ENCODE measurements around the gene IFITM5. TPM values are rescaled to one million over a fixed set of nuclear protein-coding genes. Genes with fewer than 3 reads are reported as not detected.

The IFITM5 gene
- total RNA-seq, 4 donors from 2014 or later: not detected

DNA sequence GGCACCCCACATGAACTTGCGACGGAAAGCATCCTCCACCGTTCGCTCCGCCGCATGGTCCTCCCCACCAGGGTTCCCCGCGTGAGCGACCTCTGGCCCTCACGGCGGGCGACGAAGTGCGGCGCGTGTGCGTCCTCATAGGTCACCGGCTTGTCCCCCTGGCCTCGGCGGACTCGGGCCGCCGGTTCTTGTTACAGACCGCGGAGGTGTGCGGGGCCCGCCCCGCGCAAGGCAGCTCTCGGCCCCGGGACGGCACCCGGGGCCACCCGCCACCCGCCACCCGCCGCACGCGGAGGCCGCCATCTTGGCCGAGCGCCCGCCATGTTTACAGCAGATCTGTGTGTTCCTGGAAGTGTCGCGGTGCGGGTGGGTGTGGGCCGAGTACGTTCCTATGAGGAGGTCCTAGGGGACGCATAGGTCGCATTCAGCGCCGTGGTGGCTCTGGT lies 4.8 kb upstream of the IFITM5 start:
- no peak for TF ChIP-seq POLR2A (IDR thresholded peaks at IDR 0.05)
- TF ChIP-seq, protein P1, sequence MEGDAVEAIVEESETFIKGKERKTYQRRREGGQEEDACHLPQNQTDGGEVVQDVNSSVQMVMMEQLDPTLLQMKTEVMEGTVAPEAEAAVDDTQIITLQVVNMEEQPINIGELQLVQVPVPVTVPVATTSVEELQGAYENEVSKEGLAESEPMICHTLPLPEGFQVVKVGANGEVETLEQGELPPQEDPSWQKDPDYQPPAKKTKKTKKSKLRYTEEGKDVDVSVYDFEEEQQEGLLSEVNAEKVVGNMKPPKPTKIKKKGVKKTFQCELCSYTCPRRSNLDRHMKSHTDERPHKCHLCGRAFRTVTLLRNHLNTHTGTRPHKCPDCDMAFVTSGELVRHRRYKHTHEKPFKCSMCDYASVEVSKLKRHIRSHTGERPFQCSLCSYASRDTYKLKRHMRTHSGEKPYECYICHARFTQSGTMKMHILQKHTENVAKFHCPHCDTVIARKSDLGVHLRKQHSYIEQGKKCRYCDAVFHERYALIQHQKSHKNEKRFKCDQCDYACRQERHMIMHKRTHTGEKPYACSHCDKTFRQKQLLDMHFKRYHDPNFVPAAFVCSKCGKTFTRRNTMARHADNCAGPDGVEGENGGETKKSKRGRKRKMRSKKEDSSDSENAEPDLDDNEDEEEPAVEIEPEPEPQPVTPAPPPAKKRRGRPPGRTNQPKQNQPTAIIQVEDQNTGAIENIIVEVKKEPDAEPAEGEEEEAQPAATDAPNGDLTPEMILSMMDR (IDR thresholded peaks at IDR 0.05): no peak

DNA sequence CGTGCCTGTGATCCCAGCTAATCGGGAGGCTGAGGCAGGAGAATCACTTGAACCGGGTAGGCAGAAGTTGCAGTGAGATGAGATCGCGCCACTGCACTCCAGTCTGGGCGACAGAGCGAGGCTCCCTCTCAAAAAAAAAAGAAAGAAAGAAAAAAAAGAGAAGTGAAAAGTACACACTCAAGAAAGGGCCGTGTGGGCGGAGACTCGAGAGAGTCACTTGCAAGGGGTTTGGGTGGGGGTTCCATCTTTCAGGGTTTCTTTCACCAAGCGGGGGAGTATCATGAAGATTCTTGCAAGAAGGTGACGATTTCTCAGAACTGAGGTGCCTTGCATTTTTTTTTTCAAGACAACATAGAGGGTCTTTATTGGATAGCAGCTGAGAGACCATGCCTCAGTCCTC lies 4.0 kb upstream of the IFITM5 start:
- 83% methylated on average over 12 of the region's 12 CpGs for WGBS, 2 donors
- no peak for DNase-seq (ENCODE audit: low spot score in 2 of 2)
- TF ChIP-seq, protein P1 (IDR thresholded peaks at IDR 0.05): no peak
- intact Hi-C loops (cut with DNase I; ENCODE audit: low total_unique reads): loop anchor here (10.0 kb wide), 1 partner anchor 51 kb away; no protein-coding TSS in a partner anchor
- no peak overlapping the region for H3K4me3 ChIP-seq (ENCODE audit: low read depth, poor library complexity, severe bottlenecking)

More for the DNA sequence above, 4.8 kb upstream of the IFITM5 start:
- WGBS, 2 donors: 88 to 91% methylated on average over 49 to 52 of the region's 52 CpGs
- no peak for DNase-seq (ENCODE audit: low spot score in 2 of 2)
- H3K4me3 ChIP-seq (ENCODE audit: low read depth, poor library complexity, severe bottlenecking): no peak overlapping the region
- intact Hi-C loops (cut with DNase I; ENCODE audit: low total_unique reads): loop anchor here (10.0 kb wide), 1 partner anchor 51 kb away; no protein-coding TSS in a partner anchor

DNA sequence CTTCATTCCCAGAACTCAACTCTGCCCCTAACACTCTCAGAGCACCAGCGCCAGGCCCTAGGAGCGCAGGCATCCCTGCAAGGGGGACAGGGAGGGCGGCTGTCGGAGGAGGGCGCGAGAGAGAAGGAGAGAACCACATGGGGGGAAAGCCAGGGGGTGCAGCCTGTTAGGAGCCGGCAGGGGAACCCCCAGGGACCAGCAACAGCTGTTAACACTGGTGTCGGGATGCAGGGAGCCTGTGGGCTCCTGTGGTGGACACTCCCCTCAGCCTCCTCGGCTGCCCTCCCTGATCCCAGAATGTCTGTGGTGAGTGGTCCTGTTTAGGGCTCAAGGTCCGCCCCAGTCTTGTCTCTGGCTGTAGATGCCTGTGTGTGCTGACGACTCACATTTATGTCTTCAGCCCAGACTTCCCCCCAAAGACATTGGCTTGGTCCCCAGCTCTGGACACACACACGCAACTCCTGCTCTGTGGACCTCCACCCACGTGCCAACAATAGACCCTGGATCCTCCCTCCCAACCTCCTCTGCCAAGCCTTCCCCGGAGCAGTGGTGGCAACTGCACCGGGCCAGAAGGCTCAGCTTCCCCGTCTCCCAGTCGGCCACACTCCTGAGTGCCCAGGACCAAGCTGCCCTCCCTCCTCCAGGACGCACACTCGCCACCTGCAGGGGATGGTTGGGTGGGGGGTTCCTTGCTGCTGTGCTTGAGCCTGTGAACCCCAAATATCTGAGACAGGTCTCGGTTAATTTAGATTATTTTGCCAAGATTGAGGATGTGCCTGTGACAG lies 817 bp upstream of the IFITM5 start:
- DNase-seq (ENCODE audit: low spot score in 2 of 2): no peak

DNA sequence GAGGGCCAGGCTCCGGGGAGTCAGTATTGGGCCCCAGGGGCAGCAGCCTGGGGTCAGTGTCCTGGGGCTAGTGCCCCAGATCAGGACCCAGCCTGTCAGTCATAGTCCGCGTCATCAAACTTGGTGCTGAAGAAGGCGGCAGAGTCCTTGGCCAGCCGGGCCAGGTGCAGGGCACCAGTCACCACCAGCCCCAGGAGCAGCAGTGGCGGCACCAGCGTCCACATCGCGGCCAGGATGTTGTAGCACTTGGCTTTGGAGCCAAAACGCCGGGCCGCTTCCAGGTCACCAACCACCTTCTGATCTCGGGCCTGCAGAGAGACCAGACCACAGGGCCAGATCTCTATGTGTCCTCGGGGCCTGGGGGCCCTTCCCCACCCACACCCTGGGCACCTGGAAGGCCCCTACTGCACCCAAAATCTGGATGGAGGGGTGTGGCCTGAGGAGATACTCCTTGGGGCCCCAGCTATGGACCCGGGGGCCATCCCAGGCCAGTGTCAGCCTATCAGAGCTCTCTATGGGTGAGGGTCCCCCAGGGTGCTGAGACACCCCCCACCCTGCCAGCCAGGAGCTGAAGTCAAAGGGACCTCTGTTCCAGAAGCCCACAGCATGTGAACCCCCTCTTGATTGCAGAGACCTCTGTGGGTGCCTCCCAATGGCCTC lies 790 bp downstream of the IFITM5 start:
- peak in 1 of 2 donors; percentile 87 for DNase-seq (ENCODE audit: low spot score in 2 of 2)
- 69 to 72% methylated on average over 11 to 12 of the region's 15 CpGs for WGBS, 2 donors
- H3K4me3 ChIP-seq (ENCODE audit: low read depth, poor library complexity, severe bottlenecking): no peak overlapping the region
- intact Hi-C loops (cut with DNase I; ENCODE audit: low total_unique reads): no loop called here
- no peak for TF ChIP-seq POLR2A (IDR thresholded peaks at IDR 0.05)
- TF ChIP-seq, protein P1 (IDR thresholded peaks at IDR 0.05): no peak

More for the DNA sequence above, 817 bp upstream of the IFITM5 start:
- no peak overlapping the region for H3K4me3 ChIP-seq (ENCODE audit: low read depth, poor library complexity, severe bottlenecking)
- TF ChIP-seq POLR2A (IDR thresholded peaks at IDR 0.05): no peak
- TF ChIP-seq, protein P1 (IDR thresholded peaks at IDR 0.05): no peak
- WGBS, 2 donors: 26 to 31% methylated on average over 20 of the region's 20 CpGs
- intact Hi-C loops (cut with DNase I; ENCODE audit: low total_unique reads): loop anchor here (10.0 kb wide), 1 partner anchor 55 kb away; no protein-coding TSS in a partner anchor

DNA sequence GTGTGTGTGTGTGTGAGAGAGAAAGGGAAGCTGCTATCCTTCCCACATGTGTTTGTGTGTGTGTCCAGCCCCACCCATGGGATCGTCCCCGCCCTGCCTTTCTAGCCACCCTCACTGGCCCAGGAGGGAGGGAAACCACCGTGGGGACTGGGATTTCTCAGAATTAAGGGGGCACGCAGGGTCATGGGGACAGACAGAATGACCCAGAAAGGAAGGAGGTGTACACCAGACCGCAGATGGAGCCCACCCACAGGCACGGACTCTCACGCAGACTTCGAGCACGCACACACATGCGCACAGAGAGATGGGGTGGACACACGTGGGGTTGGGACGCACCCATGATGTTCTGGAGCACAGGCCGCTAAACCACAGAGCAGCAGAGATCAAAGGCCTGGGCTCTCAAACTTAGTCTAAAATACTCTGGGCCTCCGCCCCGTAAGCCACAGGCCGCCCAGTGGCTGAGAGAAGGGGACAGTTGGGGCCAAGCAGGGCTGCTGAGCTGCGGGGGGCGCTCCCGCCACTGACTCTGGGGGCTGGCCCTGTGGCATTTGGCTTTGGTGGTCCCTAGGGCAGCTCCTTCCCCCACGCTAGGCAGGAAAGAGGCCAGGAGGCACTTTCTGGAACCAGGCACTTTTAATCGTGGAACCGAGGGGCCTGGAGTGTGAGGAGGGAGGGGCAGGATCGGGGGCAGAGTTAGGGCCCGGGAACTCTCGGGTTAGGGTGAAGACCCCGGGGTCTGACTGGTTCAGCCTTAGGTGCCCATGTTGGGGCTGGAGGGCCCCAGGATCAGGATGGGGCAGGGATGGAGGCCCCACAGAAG lies 1.5 kb downstream of the IFITM5 start:
- intact Hi-C loops (cut with DNase I; ENCODE audit: low total_unique reads): no loop called here
- no peak for TF ChIP-seq POLR2A (IDR thresholded peaks at IDR 0.05)
- TF ChIP-seq, protein P1 (IDR thresholded peaks at IDR 0.05): no peak
- WGBS, 2 donors: 39 to 50% methylated on average over 26 of the region's 26 CpGs
- peak in 1 of 2 donors; percentile 92 for DNase-seq (ENCODE audit: low spot score in 2 of 2)
- no peak overlapping the region for H3K4me3 ChIP-seq (ENCODE audit: low read depth, poor library complexity, severe bottlenecking)

Measured in lower leg skin (tissue), 4 donors.